Anterior cingulate cortex (tissue), 58 donors: ENCODE measurements around the gene SLC25A22.

Source experiments
- DNase-seq, 58 donors: peaks; one replicate each; lab custom pipeline; 2025; lab: John Stamatoyannopoulos, UW

The SLC25A22 gene

GRCh38 chr11:834371-835316 lies 36.6 kb upstream of the SLC25A22 start:
- peak in 14 of 58 donors; percentile 24 to 85 (median 43) for DNase-seq

GRCh38 chr11:833849-834311 lies 35.8 kb upstream of the SLC25A22 start:
- no peak for DNase-seq

- DNase-seq, result no peak
Observed at GRCh38 chr11:833114-833791, 35.2 kb upstream of the SLC25A22 start.

- peak in 3 of 58 donors; percentile 26 to 44 (median 35) for DNase-seq
Observed at GRCh38 chr11:832529-833113, 34.5 kb upstream of the SLC25A22 start, which contains the start of gene CD151. TSS of gene CD151 (plus strand) at chr11:832952. CDS start at chr11:836070, 3,118 bp downstream.

GRCh38 chr11:831961-832528 lies 34.0 kb upstream of the SLC25A22 start:
- no peak for DNase-seq

GRCh38 chr11:831118-831864 lies 33.2 kb upstream of the SLC25A22 start:
- no peak for DNase-seq

GRCh38 chr11:830295-831117 lies 32.4 kb upstream of the SLC25A22 start:
- DNase-seq, result peak in 9 of 58 donors; percentile 26 to 48 (median 35)

- DNase-seq, result no peak
Observed at GRCh38 chr11:829847-830294, 31.8 kb upstream of the SLC25A22 start.

GRCh38 chr11:829176-829846 lies 31.2 kb upstream of the SLC25A22 start:
- no peak for DNase-seq

GRCh38 chr11:828506-829175 lies 30.6 kb upstream of the SLC25A22 start:
- no peak for DNase-seq

- no peak for DNase-seq
Observed at GRCh38 chr11:827897-828192, 29.8 kb upstream of the SLC25A22 start, which contains the start of gene CRACR2B. TSS of gene CRACR2B (plus strand) at chr11:827919. CDS start at chr11:828608, 689 bp downstream.

- DNase-seq, result no peak
Observed at GRCh38 chr11:827146-827896, 29.2 kb upstream of the SLC25A22 start.

GRCh38 chr11:826836-827145 lies 28.7 kb upstream of the SLC25A22 start:
- DNase-seq, result no peak

- DNase-seq, result no peak
Observed at GRCh38 chr11:826227-826621, 28.1 kb upstream of the SLC25A22 start.

GRCh38 chr11:825366-826226 lies 27.5 kb upstream of the SLC25A22 start:
- DNase-seq, result no peak

- no peak for DNase-seq
Observed at GRCh38 chr11:824942-825341, 26.9 kb upstream of the SLC25A22 start.
